NCI-H510A (cell line): ENCODE measurements around the gene CD4.
"Not testable (repeated sequence)": the region's sequence is repeated elsewhere in the genome, so short reads cannot be mapped to it uniquely, and the experiment has no call there.

Experiments
- DNase-seq: peaks from one replicate; lab custom pipeline; 2025; lab: John Stamatoyannopoulos, UW

The CD4 gene

GRCh38 chr12:6788972-6789924, at the start of gene CD4:
CD4 (plus strand) TSS chr12:6789528; CDS start chr12:6800139, 10,611 bp downstream.
- DNase-seq = no peak

- not testable (repeated sequence) for DNase-seq
Observed at GRCh38 chr12:6742080-6742479, 47.2 kb upstream of the CD4 start.

GRCh38 chr12:6742834-6743233, 46.5 kb upstream of the CD4 start:
- no peak for DNase-seq

GRCh38 chr12:6743300-6743699, 46.0 kb upstream of the CD4 start:
- DNase-seq = not testable (repeated sequence)

GRCh38 chr12:6745741-6746525, 43.4 kb upstream of the CD4 start:
- no peak for DNase-seq

GRCh38 chr12:6747216-6747615, 42.1 kb upstream of the CD4 start:
- no peak for DNase-seq

- DNase-seq = no peak
Observed at GRCh38 chr12:6748761-6749160, 40.6 kb upstream of the CD4 start.

GRCh38 chr12:6750506-6750905, 38.8 kb upstream of the CD4 start:
- DNase-seq = no peak

- no peak for DNase-seq
Observed at GRCh38 chr12:6751767-6752166, 37.6 kb upstream of the CD4 start.

GRCh38 chr12:6752167-6752920, 37.0 kb upstream of the CD4 start:
- DNase-seq = no peak

- DNase-seq = peak; percentile 87
Observed at GRCh38 chr12:6752921-6753771, 36.2 kb upstream of the CD4 start, which contains the start of gene MLF2. MLF2 (minus strand) TSS chr12:6753141; CDS start chr12:6752334, 807 bp downstream.

GRCh38 chr12:6753772-6754356, 35.5 kb upstream of the CD4 start:
- no peak for DNase-seq

GRCh38 chr12:6754411-6754810, 34.9 kb upstream of the CD4 start:
- DNase-seq = no peak

GRCh38 chr12:6757028-6757690, 32.2 kb upstream of the CD4 start:
- no peak for DNase-seq

- DNase-seq = no peak
Observed at GRCh38 chr12:6758506-6759095, 30.7 kb upstream of the CD4 start.

- no peak for DNase-seq
Observed at GRCh38 chr12:6759741-6760140, 29.6 kb upstream of the CD4 start.

GRCh38 chr12:6763380-6763779, 25.9 kb upstream of the CD4 start:
- DNase-seq = no peak

GRCh38 chr12:6764011-6764828, 25.1 kb upstream of the CD4 start:
- DNase-seq = peak; percentile 95
